Liver (tissue), 9 donors: Measurements from ENCODE around the gene PTPRN2. TPM values are rescaled to one million over a fixed set of nuclear protein-coding genes. Genes with fewer than 3 reads are reported as not detected.
"Not testable (repeated sequence)": the region's sequence is repeated elsewhere in the genome, so short reads cannot be mapped to it uniquely, and the experiment has no call there.

ENCODE experiments used
- DNase-seq: peaks from one replicate; pipeline ENCODE4 v3.0.0-alpha.2; 2017; ENCODE audit warnings: low spot score
- H3K27ac ChIP-seq, 2 donors: one replicate each; pipeline ENCODE4 v1.7.0; 2013; ENCODE audit warnings: inconsistent platforms in 2 of 2, low read length in 2 of 2, control low read depth in 1 of 2, low read depth in 1 of 2, mild to moderate bottlenecking in 1 of 2
- H3K27me3 ChIP-seq, 4 donors: one replicate each; pipeline versions ENCODE4 v1.6.1 to v1.7.0; 2013; ENCODE audit warnings: low read length in 3 of 4, inconsistent platforms in 1 of 4, mild to moderate bottlenecking in 1 of 4, moderate library complexity in 1 of 4; ENCODE audit not compliant: control insufficient read depth in 4 of 4, insufficient read depth in 4 of 4
- H3K36me3 ChIP-seq, 4 donors: one replicate each; pipeline versions ENCODE4 v1.6.1 to v1.7.0; 2013; ENCODE audit warnings: low read length in 3 of 4, mild to moderate bottlenecking in 3 of 4, low read depth in 1 of 4, moderate library complexity in 1 of 4; ENCODE audit not compliant: control insufficient read depth in 4 of 4, insufficient read depth in 3 of 4
- H3K4me1 ChIP-seq, 4 donors: one replicate each; pipeline versions ENCODE4 v1.6.1 to v1.7.0; 2013; ENCODE audit warnings: low read length in 3 of 4, mild to moderate bottlenecking in 3 of 4, moderate library complexity in 1 of 4; ENCODE audit not compliant: control insufficient read depth in 4 of 4, insufficient read depth in 4 of 4
- H3K4me3 ChIP-seq, 3 donors: one replicate each; pipeline versions ENCODE4 v1.6.1 to v1.7.0; 2013; ENCODE audit warnings: low read length in 3 of 3, control low read depth in 1 of 3, low read depth in 1 of 3, mild to moderate bottlenecking in 1 of 3
- H3K9ac ChIP-seq, 2 donors: one replicate each; pipeline ENCODE4 v1.7.0; 2013; ENCODE audit warnings: low read length in 2 of 2, mild to moderate bottlenecking in 2 of 2, moderate library complexity in 2 of 2, control low read depth in 1 of 2, low read depth in 1 of 2
- H3K9me3 ChIP-seq, 4 donors: one replicate each; pipeline versions ENCODE4 v1.6.1 to v1.7.0; 2013; ENCODE audit warnings: low read length in 3 of 4; ENCODE audit not compliant: control insufficient read depth in 4 of 4
- EGR1 ChIP-seq, 2 donors: IDR thresholded peaks; 2 replicates each; pipeline ENCODE4 v1.6.1; 2016 to 2018; ENCODE audit warnings: antibody characterized with exemption in 2 of 2, low read depth in 2 of 2
- FOXA1 ChIP-seq: IDR thresholded peaks from 2 replicates; pipeline ENCODE4 v1.6.1; 2016; ENCODE audit warnings: antibody characterized with exemption
- FOXA2 ChIP-seq: IDR thresholded peaks from 2 replicates; pipeline ENCODE4 v1.6.1; 2016; ENCODE audit warnings: antibody characterized with exemption
- GABPA ChIP-seq, 2 donors: IDR thresholded peaks in 1 of 2; conservative IDR thresholded peaks in 1 of 2; 2 replicates each; pipeline ENCODE4 v1.6.1; 2016; ENCODE audit warnings: antibody characterized with exemption in 2 of 2, mild to moderate bottlenecking in 1 of 2, moderate library complexity in 1 of 2
- HNF4A ChIP-seq, 2 donors: conservative IDR thresholded peaks; 2 replicates each; pipeline ENCODE4 v1.6.1; 2016; ENCODE audit warnings: antibody characterized with exemption in 2 of 2, mild to moderate bottlenecking in 2 of 2
- HNF4G ChIP-seq: IDR thresholded peaks from 2 replicates; pipeline ENCODE4 v1.6.1; 2016; ENCODE audit warnings: antibody characterized with exemption
- JUND ChIP-seq, 2 donors: IDR thresholded peaks; 2 replicates each; pipeline ENCODE4 v1.6.1; 2016; ENCODE audit warnings: antibody characterized with exemption in 2 of 2
- NR2F2 ChIP-seq: IDR thresholded peaks from 2 replicates; pipeline ENCODE4 v1.6.1; 2016; ENCODE audit warnings: antibody characterized with exemption
- RAD21 ChIP-seq, 2 donors: IDR thresholded peaks; 2 replicates each; pipeline ENCODE4 v1.6.1; 2016; ENCODE audit warnings: antibody characterized with exemption in 2 of 2, mild to moderate bottlenecking in 2 of 2
- SP1 ChIP-seq: IDR thresholded peaks from 2 replicates; pipeline ENCODE4 v1.6.1; 2018; ENCODE audit warnings: antibody characterized with exemption, mild to moderate bottlenecking
- TAF1 ChIP-seq: conservative IDR thresholded peaks from 2 replicates; pipeline ENCODE4 v1.6.1; 2016; ENCODE audit warnings: antibody characterized with exemption, mild to moderate bottlenecking
- YY1 ChIP-seq: IDR thresholded peaks from 2 replicates; pipeline ENCODE4 v1.6.1; 2016; ENCODE audit warnings: antibody characterized with exemption, mild to moderate bottlenecking
- WGBS: extraction: QIAGEN DNeasy Blood & Tissue Kit; methylation state at CpG from one replicate; pipeline ENCODE4 v1.1.7; 2013; 5-methylcytosine and 5-hydroxymethylcytosine counted together
- polyA plus RNA-seq, 2 donors: library from polyadenylated mRNA; stranded (reverse) in 1 of 2; unstranded in 1 of 2; fragments of 200-250 nt in 1 of 2; fragments of >200 nt in 1 of 2; fragmentation: Nextera tagmentation in 1 of 2; extraction: Ambion mirVana in 1 of 2; gene quantifications; one replicate each; pipeline versions ENCODE4 v1.2.1 to v1.2.3, GENCODE V29; 2013 to 2015
- total RNA-seq, 2 donors: library from RNA; depleted of rRNA; stranded (reverse); fragments of >200 nt; gene quantifications; one replicate each; pipeline ENCODE4 v1.2.3, GENCODE V29; 2014
- TF ChIP-seq, protein P1 (sequence below): IDR thresholded peaks from 2 replicates; pipeline ENCODE4 v1.6.1; 2016; ENCODE audit warnings: antibody characterized with exemption
- TF ChIP-seq, protein P2 (sequence below): fragments of 150-350 bp; IDR thresholded peaks from 2 replicates; pipeline ENCODE4 v1.5.1; 2017; ENCODE audit warnings: improper control_type of control experiment, low read depth, low read length; ENCODE audit not compliant: missing input control
- TF ChIP-seq, protein P3 (sequence below): IDR thresholded peaks from 2 replicates; pipeline ENCODE4 v1.6.1; 2016; ENCODE audit warnings: antibody characterized with exemption, mild to moderate bottlenecking
- TF ChIP-seq, protein P4 (sequence below): IDR thresholded peaks from 2 replicates; pipeline ENCODE4 v1.6.1; 2016; ENCODE audit warnings: antibody characterized with exemption
- TF ChIP-seq, protein P5 (sequence below): IDR thresholded peaks from 2 replicates; pipeline ENCODE4 v1.6.1; 2016; ENCODE audit warnings: antibody characterized with exemption
- donor health status: healthy.
- donor health status: healthy.
- donor health status: healthy.
- donor health status: healthy.
- donor health status: healthy.

Gene PTPRN2
- total and polyA plus RNA-seq, 4 donors: 0.75 to 1.9 (median 1.1) TPM

DNA sequence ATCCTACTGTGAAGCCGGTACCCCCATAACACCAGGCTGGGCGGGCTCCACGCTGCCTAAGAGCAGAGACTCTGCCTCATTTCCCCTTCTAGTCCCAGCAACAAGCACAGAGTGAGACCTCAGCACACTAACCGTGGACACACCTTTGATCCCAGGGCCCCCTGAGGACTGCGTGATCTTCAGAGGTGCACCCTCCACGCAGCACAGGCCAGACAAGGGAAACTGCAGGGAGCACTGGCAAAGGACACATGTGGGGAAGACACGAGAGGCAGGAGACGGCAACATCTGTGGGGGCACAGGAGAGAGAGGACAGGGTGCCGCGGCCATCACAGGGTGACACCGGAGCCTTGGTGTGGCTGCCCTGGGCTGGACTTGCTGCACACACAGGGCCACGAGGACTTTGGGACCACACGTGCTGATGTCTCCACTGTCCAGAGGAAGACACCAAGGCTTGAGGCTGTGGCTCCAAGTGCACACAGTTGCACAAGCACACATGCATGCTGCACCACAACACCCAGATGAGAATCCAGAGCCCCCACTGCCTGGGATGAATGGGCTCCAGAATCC lies 128.8 kb downstream of the PTPRN2 start:
- DNase-seq: no peak
- Histone ChIP-seq H3K36me3 (no peaks in the 10 kb centered on the region), H3K27me3 (no peaks in the 10 kb centered on the region), H3K4me3 (no peak overlapping the region), H3K27ac (no peak overlapping the region), H3K9ac (no peak overlapping the region), H3K4me1 (no peaks in the 10 kb centered on the region), H3K9me3 (no peaks in the 10 kb centered on the region)
- 84% methylated on average over 13 of the region's 13 CpGs for WGBS
- no peak for TF ChIP-seq NR2F2
- TF ChIP-seq, protein P1, sequence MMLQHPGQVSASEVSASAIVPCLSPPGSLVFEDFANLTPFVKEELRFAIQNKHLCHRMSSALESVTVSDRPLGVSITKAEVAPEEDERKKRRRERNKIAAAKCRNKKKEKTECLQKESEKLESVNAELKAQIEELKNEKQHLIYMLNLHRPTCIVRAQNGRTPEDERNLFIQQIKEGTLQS: no peak

DNA sequence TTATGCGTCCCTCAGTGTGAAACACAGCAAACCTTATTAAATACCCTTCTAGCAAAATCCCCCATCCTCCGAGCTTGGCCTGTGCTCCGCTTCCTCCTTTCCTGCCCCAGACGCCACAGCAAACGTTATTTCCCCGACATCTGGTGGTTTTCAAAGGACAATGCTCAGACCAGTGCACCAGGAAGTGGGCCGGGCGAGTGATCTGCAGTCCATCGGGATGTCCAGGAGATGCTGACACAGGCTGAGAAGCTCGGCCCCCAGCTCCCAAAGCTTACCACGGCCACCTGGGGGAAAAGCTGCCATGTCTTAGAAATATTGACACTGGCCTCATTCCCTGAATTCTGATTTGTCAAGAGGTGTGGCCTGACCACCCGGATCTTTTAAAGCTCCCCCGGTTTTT lies 129.5 kb downstream of the PTPRN2 start:
- H3K9me3 ChIP-seq: no peaks in the 10 kb centered on the region
- 51% methylated on average over 13 of the region's 13 CpGs for WGBS
- DNase-seq: no peak

DNA sequence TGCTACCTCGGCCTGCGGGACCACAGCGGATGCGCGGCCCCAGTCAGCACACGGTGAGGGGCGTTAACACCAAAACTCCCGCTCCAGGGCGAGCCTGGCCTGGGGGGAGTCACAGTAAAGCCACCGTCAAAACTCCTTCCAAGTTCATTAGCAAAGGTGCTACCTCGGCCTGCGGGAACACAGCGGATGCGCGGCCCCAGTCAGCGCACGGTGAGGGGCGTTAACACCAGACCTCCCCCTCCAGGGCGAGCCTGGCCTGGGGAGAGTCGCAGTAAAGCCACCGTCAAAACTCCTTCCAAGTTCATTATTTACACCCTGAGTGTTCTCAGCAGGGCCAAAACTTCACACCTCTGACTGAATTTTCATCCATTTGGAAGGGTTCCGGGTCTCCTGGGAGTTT lies 130.0 kb downstream of the PTPRN2 start:
- WGBS: 84% methylated on average over 22 of the region's 22 CpGs
- not testable (repeated sequence) for H3K27ac ChIP-seq, H3K9ac ChIP-seq, DNase-seq, H3K36me3 ChIP-seq, H3K4me1 ChIP-seq, H3K4me3 ChIP-seq, H3K27me3 ChIP-seq, H3K9me3 ChIP-seq

More for the DNA sequence above, 129.5 kb downstream of the PTPRN2 start:
- H3K4me1 ChIP-seq: no peaks in the 10 kb centered on the region
- no peak overlapping the region for H3K27ac ChIP-seq
- no peak overlapping the region for H3K4me3 ChIP-seq
- TF ChIP-seq, protein P2, sequence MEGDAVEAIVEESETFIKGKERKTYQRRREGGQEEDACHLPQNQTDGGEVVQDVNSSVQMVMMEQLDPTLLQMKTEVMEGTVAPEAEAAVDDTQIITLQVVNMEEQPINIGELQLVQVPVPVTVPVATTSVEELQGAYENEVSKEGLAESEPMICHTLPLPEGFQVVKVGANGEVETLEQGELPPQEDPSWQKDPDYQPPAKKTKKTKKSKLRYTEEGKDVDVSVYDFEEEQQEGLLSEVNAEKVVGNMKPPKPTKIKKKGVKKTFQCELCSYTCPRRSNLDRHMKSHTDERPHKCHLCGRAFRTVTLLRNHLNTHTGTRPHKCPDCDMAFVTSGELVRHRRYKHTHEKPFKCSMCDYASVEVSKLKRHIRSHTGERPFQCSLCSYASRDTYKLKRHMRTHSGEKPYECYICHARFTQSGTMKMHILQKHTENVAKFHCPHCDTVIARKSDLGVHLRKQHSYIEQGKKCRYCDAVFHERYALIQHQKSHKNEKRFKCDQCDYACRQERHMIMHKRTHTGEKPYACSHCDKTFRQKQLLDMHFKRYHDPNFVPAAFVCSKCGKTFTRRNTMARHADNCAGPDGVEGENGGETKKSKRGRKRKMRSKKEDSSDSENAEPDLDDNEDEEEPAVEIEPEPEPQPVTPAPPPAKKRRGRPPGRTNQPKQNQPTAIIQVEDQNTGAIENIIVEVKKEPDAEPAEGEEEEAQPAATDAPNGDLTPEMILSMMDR: no peak
- TF ChIP-seq, protein P3, sequence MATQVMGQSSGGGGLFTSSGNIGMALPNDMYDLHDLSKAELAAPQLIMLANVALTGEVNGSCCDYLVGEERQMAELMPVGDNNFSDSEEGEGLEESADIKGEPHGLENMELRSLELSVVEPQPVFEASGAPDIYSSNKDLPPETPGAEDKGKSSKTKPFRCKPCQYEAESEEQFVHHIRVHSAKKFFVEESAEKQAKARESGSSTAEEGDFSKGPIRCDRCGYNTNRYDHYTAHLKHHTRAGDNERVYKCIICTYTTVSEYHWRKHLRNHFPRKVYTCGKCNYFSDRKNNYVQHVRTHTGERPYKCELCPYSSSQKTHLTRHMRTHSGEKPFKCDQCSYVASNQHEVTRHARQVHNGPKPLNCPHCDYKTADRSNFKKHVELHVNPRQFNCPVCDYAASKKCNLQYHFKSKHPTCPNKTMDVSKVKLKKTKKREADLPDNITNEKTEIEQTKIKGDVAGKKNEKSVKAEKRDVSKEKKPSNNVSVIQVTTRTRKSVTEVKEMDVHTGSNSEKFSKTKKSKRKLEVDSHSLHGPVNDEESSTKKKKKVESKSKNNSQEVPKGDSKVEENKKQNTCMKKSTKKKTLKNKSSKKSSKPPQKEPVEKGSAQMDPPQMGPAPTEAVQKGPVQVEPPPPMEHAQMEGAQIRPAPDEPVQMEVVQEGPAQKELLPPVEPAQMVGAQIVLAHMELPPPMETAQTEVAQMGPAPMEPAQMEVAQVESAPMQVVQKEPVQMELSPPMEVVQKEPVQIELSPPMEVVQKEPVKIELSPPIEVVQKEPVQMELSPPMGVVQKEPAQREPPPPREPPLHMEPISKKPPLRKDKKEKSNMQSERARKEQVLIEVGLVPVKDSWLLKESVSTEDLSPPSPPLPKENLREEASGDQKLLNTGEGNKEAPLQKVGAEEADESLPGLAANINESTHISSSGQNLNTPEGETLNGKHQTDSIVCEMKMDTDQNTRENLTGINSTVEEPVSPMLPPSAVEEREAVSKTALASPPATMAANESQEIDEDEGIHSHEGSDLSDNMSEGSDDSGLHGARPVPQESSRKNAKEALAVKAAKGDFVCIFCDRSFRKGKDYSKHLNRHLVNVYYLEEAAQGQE: no peak
- no peak for TF ChIP-seq YY1
- TF ChIP-seq FOXA1: no peak
- no peak for TF ChIP-seq EGR1 (IDR thresholded peaks at IDR 0.05; ENCODE audit: low read depth in 2 of 2)
- TF ChIP-seq TAF1: no peak
- no peak for TF ChIP-seq GABPA (IDR thresholded peaks at IDR 0.05 in 1 of 2, conservative IDR thresholded peaks at IDR 0.05 in 1 of 2)
- no peak for TF ChIP-seq RAD21 (IDR thresholded peaks at IDR 0.05)
- TF ChIP-seq, protein P4, sequence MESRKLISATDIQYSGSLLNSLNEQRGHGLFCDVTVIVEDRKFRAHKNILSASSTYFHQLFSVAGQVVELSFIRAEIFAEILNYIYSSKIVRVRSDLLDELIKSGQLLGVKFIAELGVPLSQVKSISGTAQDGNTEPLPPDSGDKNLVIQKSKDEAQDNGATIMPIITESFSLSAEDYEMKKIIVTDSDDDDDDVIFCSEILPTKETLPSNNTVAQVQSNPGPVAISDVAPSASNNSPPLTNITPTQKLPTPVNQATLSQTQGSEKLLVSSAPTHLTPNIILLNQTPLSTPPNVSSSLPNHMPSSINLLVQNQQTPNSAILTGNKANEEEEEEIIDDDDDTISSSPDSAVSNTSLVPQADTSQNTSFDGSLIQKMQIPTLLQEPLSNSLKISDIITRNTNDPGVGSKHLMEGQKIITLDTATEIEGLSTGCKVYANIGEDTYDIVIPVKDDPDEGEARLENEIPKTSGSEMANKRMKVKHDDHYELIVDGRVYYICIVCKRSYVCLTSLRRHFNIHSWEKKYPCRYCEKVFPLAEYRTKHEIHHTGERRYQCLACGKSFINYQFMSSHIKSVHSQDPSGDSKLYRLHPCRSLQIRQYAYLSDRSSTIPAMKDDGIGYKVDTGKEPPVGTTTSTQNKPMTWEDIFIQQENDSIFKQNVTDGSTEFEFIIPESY: no peak
- TF ChIP-seq HNF4A (conservative IDR thresholded peaks at IDR 0.05): no peak
- TF ChIP-seq, protein P5, sequence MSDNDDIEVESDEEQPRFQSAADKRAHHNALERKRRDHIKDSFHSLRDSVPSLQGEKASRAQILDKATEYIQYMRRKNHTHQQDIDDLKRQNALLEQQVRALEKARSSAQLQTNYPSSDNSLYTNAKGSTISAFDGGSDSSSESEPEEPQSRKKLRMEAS: no peak
- no peak for TF ChIP-seq FOXA2
- no peak for TF ChIP-seq NR2F2
- TF ChIP-seq, protein P1: no peak
- TF ChIP-seq SP1: no peak
- no peak for TF ChIP-seq HNF4G
- no peak for TF ChIP-seq JUND (IDR thresholded peaks at IDR 0.05)
- no peaks in the 10 kb centered on the region for H3K27me3 ChIP-seq
- H3K9ac ChIP-seq: no peak overlapping the region
- H3K36me3 ChIP-seq: no peaks in the 10 kb centered on the region
